Endothelial cell of umbilical vein (primary cell): Measurements from ENCODE around the gene PFKP.

Experiments
- JUN ChIP-seq: IDR thresholded peaks from 2 replicates; pipeline ENCODE4 v1.6.1; 2011; ENCODE audit warnings: borderline replicate concordance, low read depth; ENCODE audit not compliant: insufficient read length, insufficient read depth
- POLR2A ChIP-seq: IDR thresholded peaks from 2 replicates; pipeline ENCODE4 v1.6.1; 2012; ENCODE audit warnings: low read depth, mild to moderate bottlenecking, control low read depth, low read length
- POLR2AphosphoS5 ChIP-seq: IDR thresholded peaks from 2 replicates; pipeline ENCODE4 v1.6.1; 2012; ENCODE audit warnings: low read depth, mild to moderate bottlenecking, control low read depth, low read length, moderate library complexity; ENCODE audit not compliant: insufficient read depth
- TF ChIP-seq, protein P1 (sequence below), 2 donors: IDR thresholded peaks; 1 replicate in 1 of 2; 2 replicates in 1 of 2; pipeline ENCODE4 v1.5.1; 2011; ENCODE audit warnings: low read length in 2 of 2, mild to moderate bottlenecking in 2 of 2, moderate library complexity in 2 of 2, control low read depth in 1 of 2, inconsistent platforms in 1 of 2, low read depth in 1 of 2; ENCODE audit not compliant: insufficient read depth in 1 of 2; ENCODE audit errors: extremely low read depth in 1 of 2
- TF ChIP-seq, protein P2 (sequence below): IDR thresholded peaks from 2 replicates; pipeline ENCODE4 v1.6.1; 2011; ENCODE audit not compliant: insufficient read depth, insufficient read length

DNA sequence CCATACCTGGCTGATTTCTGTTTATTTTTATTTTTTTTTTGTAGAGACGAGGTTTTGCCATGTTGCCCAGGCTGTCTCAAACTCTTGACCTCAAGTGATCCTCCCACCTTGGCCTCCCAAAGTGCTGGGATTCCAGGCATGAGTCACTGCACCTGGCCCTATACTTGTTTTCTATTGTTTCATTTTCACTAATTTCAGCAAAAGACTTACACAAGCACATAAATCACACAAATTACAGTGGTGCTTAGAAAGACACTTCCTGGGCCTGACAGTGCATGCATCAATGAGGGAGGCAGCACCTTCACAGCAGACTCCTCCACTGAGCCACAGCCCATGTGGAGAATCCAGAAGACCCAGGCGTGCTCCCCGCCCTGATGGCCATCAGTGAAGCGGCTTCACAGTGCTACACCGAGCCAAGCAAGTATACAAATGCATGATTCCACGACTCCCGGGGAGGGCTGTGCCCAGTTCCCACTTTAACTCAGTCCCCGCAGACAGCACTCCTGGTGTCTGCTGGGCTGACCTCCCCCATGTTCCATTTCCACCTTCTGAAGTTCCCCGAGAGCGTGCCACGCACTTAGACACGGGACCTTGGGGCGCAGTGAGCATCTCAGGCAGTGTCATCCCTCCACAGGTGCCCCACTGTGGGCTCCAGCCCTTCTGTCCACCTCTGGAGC lies 84.7 kb downstream of the PFKP start:
- TF ChIP-seq JUN (no peak), POLR2AphosphoS5 (no peak), POLR2A (no peak)
- TF ChIP-seq, protein P1, sequence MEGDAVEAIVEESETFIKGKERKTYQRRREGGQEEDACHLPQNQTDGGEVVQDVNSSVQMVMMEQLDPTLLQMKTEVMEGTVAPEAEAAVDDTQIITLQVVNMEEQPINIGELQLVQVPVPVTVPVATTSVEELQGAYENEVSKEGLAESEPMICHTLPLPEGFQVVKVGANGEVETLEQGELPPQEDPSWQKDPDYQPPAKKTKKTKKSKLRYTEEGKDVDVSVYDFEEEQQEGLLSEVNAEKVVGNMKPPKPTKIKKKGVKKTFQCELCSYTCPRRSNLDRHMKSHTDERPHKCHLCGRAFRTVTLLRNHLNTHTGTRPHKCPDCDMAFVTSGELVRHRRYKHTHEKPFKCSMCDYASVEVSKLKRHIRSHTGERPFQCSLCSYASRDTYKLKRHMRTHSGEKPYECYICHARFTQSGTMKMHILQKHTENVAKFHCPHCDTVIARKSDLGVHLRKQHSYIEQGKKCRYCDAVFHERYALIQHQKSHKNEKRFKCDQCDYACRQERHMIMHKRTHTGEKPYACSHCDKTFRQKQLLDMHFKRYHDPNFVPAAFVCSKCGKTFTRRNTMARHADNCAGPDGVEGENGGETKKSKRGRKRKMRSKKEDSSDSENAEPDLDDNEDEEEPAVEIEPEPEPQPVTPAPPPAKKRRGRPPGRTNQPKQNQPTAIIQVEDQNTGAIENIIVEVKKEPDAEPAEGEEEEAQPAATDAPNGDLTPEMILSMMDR (IDR thresholded peaks at IDR 0.05; ENCODE audit: extremely low read depth in 1 of 2, insufficient read depth in 1 of 2, low read depth in 1 of 2, low read length in 2 of 2), result no peak
- TF ChIP-seq, protein P2, sequence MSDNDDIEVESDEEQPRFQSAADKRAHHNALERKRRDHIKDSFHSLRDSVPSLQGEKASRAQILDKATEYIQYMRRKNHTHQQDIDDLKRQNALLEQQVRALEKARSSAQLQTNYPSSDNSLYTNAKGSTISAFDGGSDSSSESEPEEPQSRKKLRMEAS, result no peak
